Measurements from ENCODE around the gene KRTAP5-5. TPM values are rescaled to one million over a fixed set of nuclear protein-coding genes. Genes with fewer than 3 reads are reported as not detected.
A peak's percentile ranks its signal among the peaks of the same experiment; 100 is the strongest.

KRTAP5-5 gene
- total and polyA plus RNA-seq, 2 donors from 2014 or later, result not detected

GRCh38 chr11:1650918-1651262 lies 21.3 kb downstream of the KRTAP5-5 start:
- DNase-seq (peak in 1 of 5 donors; percentile 21), FAIRE-seq (no peak)
- Histone ChIP-seq H3K36me3 (ENCODE audit: control insufficient read depth in 2 of 3, insufficient read depth in 3 of 3, low read length in 3 of 3) (no peaks in the 10 kb centered on the region), H3K4me1 (ENCODE audit: control insufficient read depth in 2 of 3, insufficient read depth in 2 of 3, low read depth in 1 of 3, low read length in 3 of 3) (peaks cover 0 to 10% (median 0%) of the 10 kb centered on the region in 3 donors), H3K9me3 (ENCODE audit: control insufficient read depth in 2 of 3, insufficient read depth in 1 of 3, low read length in 3 of 3) (no peaks in the 10 kb centered on the region), H3K27me3 (ENCODE audit: control insufficient read depth, insufficient read depth, low read length) (no peaks in the 10 kb centered on the region), H3K9ac (ENCODE audit: low read length in 3 of 3) (no peak overlapping the region), H3K4me3 (ENCODE audit: low read length in 3 of 3) (no peak overlapping the region), H3K27ac (ENCODE audit: low read depth in 2 of 2, low read length in 2 of 2) (no peak overlapping the region)
- no peak for TF ChIP-seq CTCF (IDR thresholded peaks at IDR 0.05; ENCODE audit: borderline replicate concordance, extremely low read depth, insufficient read depth)
- intact Hi-C loops (cut with DNase I), result loop anchor here (10.0 kb wide), 1 partner anchor 504 kb away; no protein-coding TSS in a partner anchor

- intact Hi-C loops (cut with DNase I), result loop anchor here (10.0 kb wide), 1 partner anchor 503 kb away; no protein-coding TSS in a partner anchor
Observed at GRCh38 chr11:1651411-1651980, 21.9 kb downstream of the KRTAP5-5 start.

GRCh38 chr11:1652026-1652425 lies 22.5 kb downstream of the KRTAP5-5 start:
- Histone ChIP-seq H3K27ac (ENCODE audit: low read depth in 2 of 2, low read length in 2 of 2) (no peak overlapping the region), H3K36me3 (ENCODE audit: control insufficient read depth in 2 of 3, insufficient read depth in 3 of 3, low read length in 3 of 3) (no peaks in the 10 kb centered on the region), H3K9me3 (ENCODE audit: control insufficient read depth in 2 of 3, insufficient read depth in 1 of 3, low read length in 3 of 3) (no peaks in the 10 kb centered on the region), H3K4me3 (ENCODE audit: low read length in 3 of 3) (no peak overlapping the region), H3K4me1 (ENCODE audit: control insufficient read depth in 2 of 3, insufficient read depth in 2 of 3, low read depth in 1 of 3, low read length in 3 of 3) (peaks cover 0 to 10% (median 0%) of the 10 kb centered on the region in 3 donors), H3K27me3 (ENCODE audit: control insufficient read depth, insufficient read depth, low read length) (no peaks in the 10 kb centered on the region), H3K9ac (ENCODE audit: low read length in 3 of 3) (no peak overlapping the region)
- no peak for FAIRE-seq
- no peak for DNase-seq
- no peak for TF ChIP-seq CTCF (IDR thresholded peaks at IDR 0.05; ENCODE audit: borderline replicate concordance, extremely low read depth, insufficient read depth)
- intact Hi-C loops (cut with DNase I), result loop anchor here (10.0 kb wide), 1 partner anchor 503 kb away; no protein-coding TSS in a partner anchor

More at GRCh38 chr11:1651411-1651980, 21.9 kb downstream of the KRTAP5-5 start:
- H3K36me3 ChIP-seq (ENCODE audit: control insufficient read depth in 2 of 3, insufficient read depth in 3 of 3, low read length in 3 of 3), result no peaks in the 10 kb centered on the region
- H3K9ac ChIP-seq (ENCODE audit: low read length in 3 of 3), result no peak overlapping the region
- H3K4me3 ChIP-seq (ENCODE audit: low read length in 3 of 3), result no peak overlapping the region
- no peaks in the 10 kb centered on the region for H3K9me3 ChIP-seq (ENCODE audit: control insufficient read depth in 2 of 3, insufficient read depth in 1 of 3, low read length in 3 of 3)
- no peak for FAIRE-seq
- H3K27ac ChIP-seq (ENCODE audit: low read depth in 2 of 2, low read length in 2 of 2), result no peak overlapping the region
- TF ChIP-seq CTCF (IDR thresholded peaks at IDR 0.05; ENCODE audit: borderline replicate concordance, extremely low read depth, insufficient read depth), result no peak
- peaks cover 0 to 10% (median 0%) of the 10 kb centered on the region in 3 donors for H3K4me1 ChIP-seq (ENCODE audit: control insufficient read depth in 2 of 3, insufficient read depth in 2 of 3, low read depth in 1 of 3, low read length in 3 of 3)
- DNase-seq, result no peak
- no peaks in the 10 kb centered on the region for H3K27me3 ChIP-seq (ENCODE audit: control insufficient read depth, insufficient read depth, low read length)

Data from kidney (tissue), 14 donors.